Brain microvascular endothelial cell (primary cell): Measurements from ENCODE around the gene LRRC57.

Experiments
- DNase-seq: peaks from one replicate; pipeline ENCODE4 v3.0.0-alpha.2; 2020
- H3K27ac ChIP-seq: fragments of 250-450 bp; sonication (Bioruptor Pico); 2 replicates; pipeline ENCODE4 v1.5.1; 2020; ENCODE audit warnings: mild to moderate bottlenecking, moderate library complexity
- H3K27me3 ChIP-seq: fragments of 250-450 bp; sonication (Bioruptor Pico); replicated peaks from 2 replicates; pipeline ENCODE4 v1.5.1; 2020; ENCODE audit warnings: mild to moderate bottlenecking
- H3K36me3 ChIP-seq: fragments of 250-450 bp; sonication (Bioruptor Pico); replicated peaks from 2 replicates; pipeline ENCODE4 v1.5.1; 2020; ENCODE audit warnings: mild to moderate bottlenecking
- H3K4me3 ChIP-seq: 2 replicates; pipeline ENCODE4 v1.5.1; 2011; ENCODE audit warnings: low read depth, mild to moderate bottlenecking, control low read depth, low read length, moderate library complexity
- CTCF ChIP-seq: IDR thresholded peaks from 2 replicates; pipeline ENCODE4 v1.5.1; 2011; ENCODE audit warnings: low read depth, mild to moderate bottlenecking, moderate library complexity, low read length, control low read depth, inconsistent platforms; ENCODE audit errors: missing control alignments
- in situ Hi-C: cut with HindIII; loops from 2 replicates; pipeline ENCODE4 v1.10.0; 2017; ENCODE audit warnings: low sequenced_read_pairs, low pct_ligation_motif_present

LRRC57 gene

GRCh38 chr15:42578984-42579537 is 30.5 kb upstream of the LRRC57 start:
- Histone ChIP-seq H3K27me3 (no peaks in the 10 kb centered on the region), H3K27ac (no peak overlapping the region), H3K36me3 (no peaks in the 10 kb centered on the region), H3K4me3 (no peak overlapping the region)
- in situ Hi-C loops = no loop called here
- DNase-seq = no peak
- no peak for TF ChIP-seq CTCF

DNA sequence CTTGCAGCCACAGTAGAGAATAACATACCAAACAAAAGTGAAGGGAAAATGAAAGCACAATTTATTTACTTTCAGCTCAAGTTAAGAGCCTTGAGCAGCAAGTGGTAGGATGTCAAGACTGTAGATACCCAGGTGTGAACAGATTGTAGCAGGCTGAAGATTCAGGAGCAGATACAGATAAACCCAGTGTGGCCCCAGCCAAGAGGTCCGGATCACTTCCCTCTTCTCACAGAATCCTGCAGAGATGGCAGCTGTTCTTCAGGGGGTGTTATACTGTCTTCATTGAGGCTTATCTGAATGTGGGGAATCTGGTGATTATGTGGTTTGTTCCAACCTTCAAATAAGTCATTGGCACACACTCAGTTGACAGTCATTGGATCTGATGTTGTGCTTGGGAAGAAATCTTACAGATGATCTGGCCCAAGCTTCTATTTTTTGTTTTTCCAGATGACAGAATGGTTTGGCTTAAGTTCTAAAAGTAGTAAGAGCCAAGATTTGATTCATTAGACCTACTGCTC is 29.0 kb upstream of the LRRC57 start:
- Histone ChIP-seq H3K27ac (no peak overlapping the region), H3K36me3 (no peaks in the 10 kb centered on the region), H3K4me3 (no peak overlapping the region), H3K27me3 (no peaks in the 10 kb centered on the region)
- in situ Hi-C loops = no loop called here
- DNase-seq = peak; percentile 57
- TF ChIP-seq CTCF = no peak

- no peaks in the 10 kb centered on the region for H3K36me3 ChIP-seq
- in situ Hi-C loops = no loop called here
- no peak for TF ChIP-seq CTCF
- H3K27ac ChIP-seq = no peak overlapping the region
- DNase-seq = no peak
- no peaks in the 10 kb centered on the region for H3K27me3 ChIP-seq
- no peak overlapping the region for H3K4me3 ChIP-seq
Observed at GRCh38 chr15:42576776-42577175, 28.2 kb upstream of the LRRC57 start.

- peak overlapping the region; percentile 57 for H3K27ac ChIP-seq
- no peaks in the 10 kb centered on the region for H3K36me3 ChIP-seq
- no peak for TF ChIP-seq CTCF
- H3K4me3 ChIP-seq = peak overlapping the region; percentile 80
- in situ Hi-C loops = no loop called here
- DNase-seq = no peak
- H3K27me3 ChIP-seq = no peaks in the 10 kb centered on the region
Observed at GRCh38 chr15:42576040-42576594, 27.5 kb upstream of the LRRC57 start.

GRCh38 chr15:42575188-42576039 is 26.8 kb upstream of the LRRC57 start, which contains the start of gene STARD9:
Gene STARD9, plus strand, starts transcription at chr15:42575606. Its CDS starts 110 bp downstream, at chr15:42575716.
- peak; percentile 97 for DNase-seq
- H3K27me3 ChIP-seq = no peaks in the 10 kb centered on the region
- H3K27ac ChIP-seq = peak within 1 kb of the TSS; percentile 57
- in situ Hi-C loops = no loop called here
- TF ChIP-seq CTCF = no peak
- no peaks in the 10 kb centered on the region for H3K36me3 ChIP-seq
- peak within 1 kb of the TSS; percentile 80 for H3K4me3 ChIP-seq
